GM18861 (cell line): ENCODE data around the gene PSKH1.

Source experiments
- ATAC-seq: cut with Tn5 transposase; IDR thresholded peaks from one replicate; pipeline ENCODE4 v1.9.1; 2021; ENCODE audit not compliant: unreplicated experiment

Gene PSKH1

DNA sequence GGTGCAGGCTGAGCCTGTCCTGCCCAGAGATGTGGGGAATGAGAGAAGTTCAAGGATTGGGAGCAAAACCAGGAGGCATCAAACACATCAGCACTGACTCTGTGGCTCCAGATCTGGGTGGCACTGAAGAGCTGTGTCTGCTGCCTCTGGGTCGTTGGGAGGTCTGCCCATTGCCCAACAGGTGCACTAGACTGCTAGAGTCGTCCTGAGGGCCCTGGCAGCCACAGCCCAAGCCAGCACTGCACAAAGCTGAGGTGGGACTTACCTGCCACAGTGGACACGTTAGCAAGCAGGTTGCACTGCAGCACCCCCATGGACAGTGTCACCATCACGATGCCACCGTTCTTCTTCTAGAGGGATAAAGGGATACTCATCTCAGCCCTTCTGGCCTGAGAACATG is 84.0 kb downstream of the PSKH1 start:
- ATAC-seq: no peak

DNA sequence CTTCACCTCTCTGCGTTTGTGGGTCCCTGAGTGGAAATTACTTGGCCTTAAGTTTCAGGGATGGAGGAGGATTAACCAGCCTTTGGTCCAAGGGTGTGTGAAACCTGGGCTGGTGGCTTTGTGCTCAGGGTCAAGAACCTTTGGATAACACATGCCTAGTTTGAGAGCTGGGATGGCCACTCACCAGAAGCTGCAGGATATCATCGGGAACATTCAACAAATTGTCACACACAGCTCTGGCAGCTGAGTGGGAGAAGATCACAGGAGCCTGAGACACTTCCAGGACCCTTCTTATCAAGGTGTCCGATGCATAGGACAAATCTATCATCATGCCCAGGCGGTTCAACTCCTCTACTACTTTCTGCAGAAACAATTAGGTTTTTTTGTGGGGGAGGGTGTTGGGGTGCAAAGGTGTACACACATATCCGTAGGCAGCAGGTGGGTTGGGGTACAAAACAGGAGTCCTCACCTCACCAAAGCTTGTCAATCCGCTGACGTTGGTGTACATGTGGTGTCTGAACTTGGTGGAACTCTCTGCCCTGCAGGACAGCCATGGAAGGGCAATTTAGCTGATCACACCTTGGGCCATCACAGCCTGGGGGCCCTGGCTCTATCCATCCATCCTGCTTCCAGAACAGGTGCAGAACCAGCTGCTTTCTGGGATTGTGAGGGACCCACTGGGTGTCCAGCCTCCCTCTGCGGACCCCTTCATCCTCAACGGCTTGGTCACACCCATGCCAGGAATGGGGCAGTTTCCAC is 84.6 kb downstream of the PSKH1 start:
- ATAC-seq: no peak
